DOHH2 (cell line): ENCODE measurements around the gene P4HB.

Source experiments
- CTCF ChIP-seq: fragments of 200-600 bp; sonication (generic); IDR thresholded peaks from one replicate; pipeline ENCODE4 v1.5.1; 2014; ENCODE audit warnings: antibody characterized with exemption, mild to moderate bottlenecking, low read depth, low read length; ENCODE audit not compliant: poor library complexity, severe bottlenecking
- EZH2phosphoT487 ChIP-seq: fragments of 200-600 bp; sonication (generic); IDR thresholded peaks from 2 replicates; pipeline ENCODE4 v1.6.1; 2017; ENCODE audit warnings: borderline replicate concordance, mild to moderate bottlenecking, antibody characterized with exemption, low read length, moderate library complexity, mixed read lengths

GRCh38 chr17:81852237-81852636 lies 8.1 kb downstream of the P4HB start:
- no peak for TF ChIP-seq EZH2phosphoT487
- no peak for TF ChIP-seq CTCF
